Fibroblast of the aortic adventitia (primary cell): ENCODE measurements around the gene LCK. TPM values are rescaled to one million over a fixed set of nuclear protein-coding genes. Genes with fewer than 3 reads are reported as not detected.

Experiments
- DNase-seq: peaks from one replicate; pipeline ENCODE4 v3.0.0-alpha.2; 2010; ENCODE audit warnings: low read depth
- H3K4me3 ChIP-seq: 2 replicates; pipeline ENCODE4 v1.5.1; 2011; ENCODE audit warnings: low read depth, mild to moderate bottlenecking, control low read depth, low read length, moderate library complexity
- CTCF ChIP-seq: IDR thresholded peaks from 2 replicates; pipeline ENCODE4 v1.5.1; 2011; ENCODE audit warnings: mild to moderate bottlenecking, low read length, control low read depth, inconsistent platforms; ENCODE audit not compliant: insufficient read depth
- total RNA-seq: library from RNA; depleted of rRNA; stranded (reverse); fragments of >200 nt; gene quantifications from 2 replicates; pipeline ENCODE4 v1.2.3, GENCODE V29; 2012; ENCODE audit warnings: low replicate concordance

Gene LCK
- total RNA-seq, 1 donor, result not detected

- TF ChIP-seq CTCF, result no peak
- H3K4me3 ChIP-seq, result peak overlapping the region; percentile 85
- DNase-seq, result no peak
Observed at GRCh38 chr1:32239790-32240139, 11.3 kb upstream of the LCK start.

GRCh38 chr1:32240140-32240951, 10.7 kb upstream of the LCK start:
- peak; percentile 31 for TF ChIP-seq CTCF
- DNase-seq, result peak; percentile 51
- H3K4me3 ChIP-seq, result peak overlapping the region; percentile 85

- DNase-seq, result peak; percentile 68
- peak; percentile 16 for TF ChIP-seq CTCF
- H3K4me3 ChIP-seq, result peak overlapping the region; percentile 85
Observed at GRCh38 chr1:32241001-32241763, 9.9 kb upstream of the LCK start.

GRCh38 chr1:32242341-32242851, 8.7 kb upstream of the LCK start:
- DNase-seq, result peak; percentile 58
- H3K4me3 ChIP-seq, result peak overlapping the region; percentile 56
- TF ChIP-seq CTCF, result no peak

GRCh38 chr1:32246888-32247273, 4.2 kb upstream of the LCK start, which contains the start of gene FAM167B:
TSS of gene FAM167B (plus strand) at chr1:32247222. CDS start at chr1:32247422, 200 bp downstream.
- TF ChIP-seq CTCF, result no peak
- peak; percentile 96 for DNase-seq
- no peak within 1 kb of the TSS for H3K4me3 ChIP-seq

GRCh38 chr1:32247452-32247851, 3.6 kb upstream of the LCK start:
- no peak for DNase-seq
- no peak for TF ChIP-seq CTCF
- no peak overlapping the region for H3K4me3 ChIP-seq
